GM19467 (cell line): ENCODE measurements around the gene SUCLG2.
"Not testable (repeated sequence)": the region's sequence is repeated elsewhere in the genome, so short reads cannot be mapped to it uniquely, and the experiment has no call there.

Source experiments
- ATAC-seq: cut with Tn5 transposase; IDR thresholded peaks from one replicate; pipeline ENCODE4 v1.9.1; 2021; ENCODE audit warnings: mild to moderate bottlenecking, moderate library complexity; ENCODE audit not compliant: unreplicated experiment

Gene SUCLG2

GRCh38 chr3:67610458-67610857 lies 44.0 kb downstream of the SUCLG2 start:
- no peak for ATAC-seq

GRCh38 chr3:67609709-67610108 lies 44.7 kb downstream of the SUCLG2 start:
- no peak for ATAC-seq

GRCh38 chr3:67608034-67608433 lies 46.4 kb downstream of the SUCLG2 start:
- ATAC-seq: no peak

GRCh38 chr3:67605377-67605776 lies 49.0 kb downstream of the SUCLG2 start:
- ATAC-seq: no peak

GRCh38 chr3:67602816-67603215 lies 51.6 kb downstream of the SUCLG2 start:
- no peak for ATAC-seq

GRCh38 chr3:67601919-67602608 lies 52.3 kb downstream of the SUCLG2 start:
- no peak for ATAC-seq

GRCh38 chr3:67601385-67601784 lies 53.0 kb downstream of the SUCLG2 start:
- no peak for ATAC-seq

GRCh38 chr3:67599821-67600220 lies 54.6 kb downstream of the SUCLG2 start:
- ATAC-seq: no peak

- no peak for ATAC-seq
These were observed 55.4 kb downstream of the SUCLG2 start for GRCh38 chr3:67598814-67599556.

- ATAC-seq: no peak
These were observed 59.0 kb downstream of the SUCLG2 start for GRCh38 chr3:67595424-67595823.

GRCh38 chr3:67593761-67594234 lies 60.6 kb downstream of the SUCLG2 start:
- no peak for ATAC-seq

- ATAC-seq: no peak
These were observed 62.4 kb downstream of the SUCLG2 start for GRCh38 chr3:67592057-67592456.

- no peak for ATAC-seq
These were observed 66.6 kb downstream of the SUCLG2 start for GRCh38 chr3:67587811-67588210.

- ATAC-seq: no peak
These were observed 67.1 kb downstream of the SUCLG2 start for GRCh38 chr3:67587301-67587700.

- not testable (repeated sequence) for ATAC-seq
These were observed 69.8 kb downstream of the SUCLG2 start for GRCh38 chr3:67584608-67585007.

GRCh38 chr3:67580430-67581000 lies 73.9 kb downstream of the SUCLG2 start:
- no peak for ATAC-seq

GRCh38 chr3:67578416-67578815 lies 76.0 kb downstream of the SUCLG2 start:
- ATAC-seq: no peak

- ATAC-seq: no peak
These were observed 78.0 kb downstream of the SUCLG2 start for GRCh38 chr3:67576441-67576840.

- no peak for ATAC-seq
These were observed 85.1 kb downstream of the SUCLG2 start for GRCh38 chr3:67569324-67569723.

GRCh38 chr3:67567893-67568292 lies 86.5 kb downstream of the SUCLG2 start:
- no peak for ATAC-seq

- no peak for ATAC-seq
These were observed 89.4 kb downstream of the SUCLG2 start for GRCh38 chr3:67564973-67565372.

- ATAC-seq: no peak
These were observed 90.4 kb downstream of the SUCLG2 start for GRCh38 chr3:67564008-67564407.
